PC-3 (cell line): ENCODE data around the gene DAND5. TPM values are rescaled to one million over a fixed set of nuclear protein-coding genes. Genes with fewer than 3 reads are reported as not detected.

Experiments used
- ATAC-seq: fragments of 200-7000 bp; cut with Tn5 transposase; 2 replicates; pipeline ENCODE4 v1.9.1; 2020; ENCODE audit warnings: mild to moderate bottlenecking, moderate library complexity
- BruUV-seq: library from RNA; stranded (reverse); fragments of 400-500 nt; replicated peaks from 2 replicates; lab custom pipeline; 2021; lab: Mats Ljungman, UMichigan
- CTCF ChIA-PET: fragments of 300-600 bp; sonication (Branson Sonifier 250); formaldehyde crosslinking; loops from one replicate; lab custom pipeline; 2022; ENCODE audit warnings: antibody characterized with exemption; lab: Charles Lee
- POLR2A ChIA-PET: fragments of 300-600 bp; sonication (Branson Sonifier 250); formaldehyde crosslinking; loops from one replicate; lab custom pipeline; 2022; ENCODE audit warnings: antibody characterized with exemption; ENCODE audit not compliant: unreplicated experiment; lab: Charles Lee
- DNase-seq: peaks from one replicate; pipeline ENCODE4 v3.0.0-alpha.2; 2015
- H2AFZ ChIP-seq: fragments of 300-600 bp; sonication (generic); 2 replicates; pipeline ENCODE4 v1.6.0; 2016; ENCODE audit warnings: antibody characterized with exemption, low read length
- H3F3A ChIP-seq: fragments of 300-600 bp; sonication (generic); one replicate; pipeline ENCODE4 v1.6.0; 2017; ENCODE audit warnings: antibody characterized with exemption, low read length, control low read depth, mild to moderate bottlenecking; ENCODE audit not compliant: unreplicated experiment
- H3K27ac ChIP-seq: fragments of 300-600 bp; sonication (generic); 2 replicates; pipeline ENCODE4 v1.5.1; 2016; ENCODE audit warnings: mild to moderate bottlenecking, low read length
- H3K27me3 ChIP-seq: fragments of 300-600 bp; sonication (generic); 2 replicates; pipeline ENCODE4 v1.6.1; 2016; ENCODE audit warnings: low read length, mixed read lengths
- H3K36me3 ChIP-seq: fragments of 300-600 bp; sonication (generic); 2 replicates; pipeline ENCODE4 v1.6.1; 2016; ENCODE audit warnings: low read depth, mixed run types, low read length, mixed read lengths
- H3K4me1 ChIP-seq: fragments of 300-600 bp; sonication (generic); 2 replicates; pipeline ENCODE4 v1.5.1; 2016; ENCODE audit warnings: low read length; ENCODE audit not compliant: insufficient read depth
- H3K4me2 ChIP-seq: fragments of 300-600 bp; sonication (generic); 2 replicates; pipeline ENCODE4 v1.6.0; 2016; ENCODE audit warnings: low read length
- H3K4me3 ChIP-seq: fragments of 300-600 bp; sonication (generic); 2 replicates; pipeline ENCODE4 v1.5.1; 2016; ENCODE audit warnings: mild to moderate bottlenecking, low read length, mixed read lengths
- H3K79me2 ChIP-seq: fragments of 300-600 bp; sonication (generic); 2 replicates; pipeline ENCODE4 v1.6.1; 2017; ENCODE audit warnings: low read length, mixed read lengths
- H3K9ac ChIP-seq: fragments of 300-600 bp; sonication (generic); 2 replicates; pipeline ENCODE4 v1.6.0; 2016; ENCODE audit warnings: mild to moderate bottlenecking, low read length
- H3K9me2 ChIP-seq: fragments of 300-600 bp; sonication (generic); replicated peaks from 2 replicates; pipeline ENCODE4 v1.6.1; 2016; ENCODE audit warnings: mixed run types, low read length, mixed read lengths
- H3K9me3 ChIP-seq: fragments of 300-600 bp; sonication (generic); 2 replicates; pipeline ENCODE4 v1.6.1; 2016; ENCODE audit warnings: low read length, mixed read lengths
- H4K20me1 ChIP-seq: fragments of 300-600 bp; sonication (generic); 2 replicates; pipeline ENCODE4 v1.6.1; 2016; ENCODE audit warnings: low read length, mixed read lengths
- EZH2 ChIP-seq: fragments of 300-600 bp; sonication (generic); IDR thresholded peaks from one replicate; pipeline ENCODE4 v1.6.1; 2017; ENCODE audit warnings: antibody characterized with exemption, mild to moderate bottlenecking, low read length; ENCODE audit not compliant: unreplicated experiment
- EZH2phosphoT487 ChIP-seq: fragments of 300-600 bp; sonication (generic); IDR thresholded peaks from 2 replicates; pipeline ENCODE4 v1.6.1; 2018; ENCODE audit warnings: mild to moderate bottlenecking, antibody characterized with exemption, low read length, borderline replicate concordance
- intact Hi-C: fragments of 100-400 bp; cut with micrococcal nuclease; formaldehyde crosslinking; loops from 2 replicates; pipeline ENCODE4 v1.9.0; 2023
- total RNA-seq: library from RNA; depleted of rRNA; stranded (reverse); fragments of >200 nt; gene quantifications from 2 replicates; pipeline ENCODE4 v1.2.3, GENCODE V29; 2014
- TF ChIP-seq, protein P1 (sequence below): fragments of 300-600 bp; sonication (generic); conservative IDR thresholded peaks from 2 replicates; pipeline ENCODE4 v1.5.1; 2017; ENCODE audit warnings: antibody characterized with exemption, low read depth, mild to moderate bottlenecking, low read length

Gene DAND5
- total RNA-seq, 1 experiment from 2014 or later, result 0.55 TPM

DNA sequence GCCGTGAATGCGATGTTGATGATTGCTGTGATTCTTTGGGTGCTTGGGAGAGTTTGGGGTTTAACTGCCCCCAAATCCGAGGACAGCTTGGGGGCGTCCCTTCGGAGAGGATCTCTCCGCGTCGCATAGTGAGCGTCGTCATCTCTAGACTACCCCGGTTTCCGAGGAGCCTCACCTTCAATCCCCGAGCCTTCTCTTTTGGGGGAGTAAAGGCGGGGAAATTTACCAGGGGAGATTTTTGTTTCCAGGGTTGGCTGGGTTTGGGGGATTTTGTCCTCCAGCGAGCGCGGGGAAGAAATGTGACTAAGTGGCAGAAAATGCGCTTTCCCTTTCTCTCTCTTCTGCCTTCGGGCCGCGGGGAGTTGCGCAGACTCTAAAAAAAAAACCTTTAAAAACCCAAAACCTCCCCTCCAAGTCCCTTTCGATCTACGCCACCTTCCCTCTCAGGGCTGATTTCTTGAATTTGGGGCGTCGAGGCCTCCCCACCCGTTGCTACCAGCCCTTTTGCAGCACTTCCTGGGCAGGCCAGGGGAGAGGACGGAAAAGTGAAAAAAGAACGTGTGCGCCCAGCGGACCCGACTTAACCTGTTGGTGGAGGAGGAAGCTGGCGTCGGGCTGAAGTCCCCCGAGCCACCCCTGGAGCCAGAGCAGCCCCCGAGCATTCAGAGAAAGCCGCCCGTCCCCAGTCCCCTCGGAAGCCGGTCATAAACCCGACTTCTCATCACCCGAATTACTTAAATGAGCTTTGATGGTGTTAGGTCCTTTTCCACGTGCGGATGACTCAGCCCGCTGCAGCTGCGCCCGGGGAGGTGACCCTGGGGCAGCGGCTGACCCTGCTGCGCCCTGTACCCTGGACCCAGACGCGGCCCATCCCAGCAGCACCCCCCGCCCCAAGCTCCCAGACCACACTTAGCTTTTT lies 43.6 kb downstream of the DAND5 start:
- Histone ChIP-seq H3K36me3 (0 out of 2 replicates have a peak, but pooled peaks cover 4% of the 10 kb centered on the region), H3K79me2 (peaks cover 81% of the 10 kb centered on the region), H3K9me3 (no peaks in the 10 kb centered on the region), H3K9ac (peak overlapping the region; percentile 86), H4K20me1 (no peaks in the 10 kb centered on the region), H3K4me1 (peaks cover 48% of the 10 kb centered on the region), H3K4me2 (peak overlapping the region; percentile 92), H2AFZ (peak overlapping the region; percentile 85), H3K27ac (peak overlapping the region; percentile 81), H3F3A (no peaks in the 10 kb centered on the region), H3K27me3 (no peaks in the 10 kb centered on the region), H3K9me2 (no peaks in the 10 kb centered on the region), H3K4me3 (peak overlapping the region; percentile 75)
- DNase-seq, result peak; percentile 78
- intact Hi-C loops, result loop anchor here (1.0 kb wide), 1 partner anchor 17 kb away; no protein-coding TSS in a partner anchor
- ATAC-seq, result peak; percentile 21
- ChIA-PET CTCF (interaction anchor here (0.7 to 2.2 kb wide), 5 partner anchors 9 to 48 kb away, joined by 3 to 14 read pairs (median 7); no protein-coding TSS in a partner anchor), POLR2A (interaction anchor here (0.6 to 1.0 kb wide), 3 partner anchors 10 to 1123 kb away, joined by 3 to 9 read pairs (median 6); partner anchors contain the start of gene ASF1B)
- no peak for TF ChIP-seq EZH2
- no peak for TF ChIP-seq EZH2phosphoT487
- TF ChIP-seq, protein P1, sequence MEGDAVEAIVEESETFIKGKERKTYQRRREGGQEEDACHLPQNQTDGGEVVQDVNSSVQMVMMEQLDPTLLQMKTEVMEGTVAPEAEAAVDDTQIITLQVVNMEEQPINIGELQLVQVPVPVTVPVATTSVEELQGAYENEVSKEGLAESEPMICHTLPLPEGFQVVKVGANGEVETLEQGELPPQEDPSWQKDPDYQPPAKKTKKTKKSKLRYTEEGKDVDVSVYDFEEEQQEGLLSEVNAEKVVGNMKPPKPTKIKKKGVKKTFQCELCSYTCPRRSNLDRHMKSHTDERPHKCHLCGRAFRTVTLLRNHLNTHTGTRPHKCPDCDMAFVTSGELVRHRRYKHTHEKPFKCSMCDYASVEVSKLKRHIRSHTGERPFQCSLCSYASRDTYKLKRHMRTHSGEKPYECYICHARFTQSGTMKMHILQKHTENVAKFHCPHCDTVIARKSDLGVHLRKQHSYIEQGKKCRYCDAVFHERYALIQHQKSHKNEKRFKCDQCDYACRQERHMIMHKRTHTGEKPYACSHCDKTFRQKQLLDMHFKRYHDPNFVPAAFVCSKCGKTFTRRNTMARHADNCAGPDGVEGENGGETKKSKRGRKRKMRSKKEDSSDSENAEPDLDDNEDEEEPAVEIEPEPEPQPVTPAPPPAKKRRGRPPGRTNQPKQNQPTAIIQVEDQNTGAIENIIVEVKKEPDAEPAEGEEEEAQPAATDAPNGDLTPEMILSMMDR, result no peak
- BruUV-seq, result TSS peak; percentile 82

DNA sequence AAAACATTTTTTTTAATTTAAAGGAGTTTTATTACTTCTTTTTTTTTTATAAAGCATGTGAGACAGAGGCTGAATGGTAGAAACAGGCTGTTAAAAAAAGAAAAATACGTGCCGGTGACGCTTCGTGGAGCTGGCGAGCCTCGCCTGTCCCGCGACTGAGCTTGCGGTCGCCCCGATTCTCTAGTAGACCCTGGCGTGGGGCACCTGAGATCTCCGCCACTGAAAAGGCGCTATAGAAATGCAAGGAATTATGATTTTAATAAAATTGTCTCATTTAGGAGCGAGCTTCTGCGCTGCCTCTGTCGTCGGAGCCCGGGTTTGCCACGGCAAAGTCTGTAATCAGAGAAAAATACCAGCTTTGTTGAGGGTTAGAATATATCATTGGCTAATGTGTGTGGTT lies 44.3 kb downstream of the DAND5 start:
- Histone ChIP-seq H3K36me3 (0 out of 2 replicates have a peak, but pooled peaks cover 4% of the 10 kb centered on the region), H3K9ac (peak overlapping the region; percentile 86), H3K79me2 (peaks cover 86% of the 10 kb centered on the region), H3K27ac (peak overlapping the region; percentile 81), H3K27me3 (no peaks in the 10 kb centered on the region), H3K4me2 (peak overlapping the region; percentile 92), H3K9me3 (no peaks in the 10 kb centered on the region), H3F3A (no peaks in the 10 kb centered on the region), H3K4me3 (peak overlapping the region; percentile 75), H4K20me1 (no peaks in the 10 kb centered on the region), H2AFZ (peak overlapping the region; percentile 85), H3K9me2 (no peaks in the 10 kb centered on the region), H3K4me1 (peaks cover 55% of the 10 kb centered on the region)
- ATAC-seq (no peak), DNase-seq (peak; percentile 61)
- TF ChIP-seq, protein P1, result no peak
- TF ChIP-seq EZH2phosphoT487 (no peak), EZH2 (no peak)
- POLR2A ChIA-PET, result interaction anchor here (0.6 to 1.0 kb wide), 6 partner anchors 10 to 1123 kb away, joined by 3 to 9 read pairs (median 4); partner anchors contain the start of genes ASF1B and GET3
- CTCF ChIA-PET, result interaction anchor here (0.6 to 2.2 kb wide), 11 partner anchors 8 to 48 kb away, joined by 3 to 16 read pairs (median 4); no protein-coding TSS in a partner anchor
- intact Hi-C loops, result loop anchor here (1.0 to 2.0 kb wide), 2 partner anchors 17 to 43 kb away; no protein-coding TSS in a partner anchor
- BruUV-seq, result no TSS peak
